GM20000 (cell line): ENCODE measurements around the gene APLNR.

Experiments used
- DNase-seq: peaks from one replicate; pipeline ENCODE4 v3.0.0; 2012; ENCODE audit warnings: low spot score
- TF ChIP-seq, protein P1 (sequence below): IDR thresholded peaks from 2 replicates; pipeline ENCODE4 v1.5.1; 2012; ENCODE audit warnings: mild to moderate bottlenecking, control low read depth; ENCODE audit errors: extremely low read depth, missing control alignments

The APLNR gene

DNA sequence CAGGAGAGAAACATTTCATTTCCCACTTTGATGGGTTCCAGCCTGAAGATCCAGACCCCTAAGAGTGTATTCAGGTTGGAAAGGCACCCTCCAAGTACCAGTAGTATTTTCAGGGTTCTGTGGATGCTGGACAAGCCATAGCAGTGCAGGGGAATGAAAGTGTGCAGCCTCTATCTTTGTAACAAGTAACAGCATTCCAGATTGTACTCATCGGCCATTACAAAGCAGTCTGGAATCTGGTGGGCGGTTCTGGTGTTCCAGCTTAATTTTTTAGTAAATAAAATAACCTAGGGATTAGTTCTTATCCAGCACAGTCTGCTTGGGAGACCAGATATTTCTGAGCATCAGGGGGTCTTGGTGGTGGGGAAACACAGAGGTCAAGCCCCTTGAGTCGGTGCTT is 22.6 kb downstream of the APLNR start:
- no peak for DNase-seq
- TF ChIP-seq, protein P1, sequence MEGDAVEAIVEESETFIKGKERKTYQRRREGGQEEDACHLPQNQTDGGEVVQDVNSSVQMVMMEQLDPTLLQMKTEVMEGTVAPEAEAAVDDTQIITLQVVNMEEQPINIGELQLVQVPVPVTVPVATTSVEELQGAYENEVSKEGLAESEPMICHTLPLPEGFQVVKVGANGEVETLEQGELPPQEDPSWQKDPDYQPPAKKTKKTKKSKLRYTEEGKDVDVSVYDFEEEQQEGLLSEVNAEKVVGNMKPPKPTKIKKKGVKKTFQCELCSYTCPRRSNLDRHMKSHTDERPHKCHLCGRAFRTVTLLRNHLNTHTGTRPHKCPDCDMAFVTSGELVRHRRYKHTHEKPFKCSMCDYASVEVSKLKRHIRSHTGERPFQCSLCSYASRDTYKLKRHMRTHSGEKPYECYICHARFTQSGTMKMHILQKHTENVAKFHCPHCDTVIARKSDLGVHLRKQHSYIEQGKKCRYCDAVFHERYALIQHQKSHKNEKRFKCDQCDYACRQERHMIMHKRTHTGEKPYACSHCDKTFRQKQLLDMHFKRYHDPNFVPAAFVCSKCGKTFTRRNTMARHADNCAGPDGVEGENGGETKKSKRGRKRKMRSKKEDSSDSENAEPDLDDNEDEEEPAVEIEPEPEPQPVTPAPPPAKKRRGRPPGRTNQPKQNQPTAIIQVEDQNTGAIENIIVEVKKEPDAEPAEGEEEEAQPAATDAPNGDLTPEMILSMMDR, result no peak

DNA sequence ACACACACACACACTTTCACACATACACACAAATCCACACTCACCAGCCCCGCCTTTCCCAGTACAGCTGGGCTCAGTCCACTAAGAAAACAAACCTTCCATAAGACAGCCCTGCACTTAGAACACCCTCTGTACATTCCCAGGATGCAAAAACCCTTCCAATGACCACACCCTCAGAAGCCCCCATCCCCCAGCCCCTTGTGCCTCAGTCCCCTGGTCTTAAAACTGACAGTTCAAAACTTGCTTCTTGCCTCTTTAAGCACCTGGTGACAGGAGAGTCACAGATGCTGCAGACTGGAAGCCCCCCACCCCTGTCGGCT is 23.0 kb downstream of the APLNR start:
- no peak for DNase-seq
- TF ChIP-seq, protein P1, result no peak

DNA sequence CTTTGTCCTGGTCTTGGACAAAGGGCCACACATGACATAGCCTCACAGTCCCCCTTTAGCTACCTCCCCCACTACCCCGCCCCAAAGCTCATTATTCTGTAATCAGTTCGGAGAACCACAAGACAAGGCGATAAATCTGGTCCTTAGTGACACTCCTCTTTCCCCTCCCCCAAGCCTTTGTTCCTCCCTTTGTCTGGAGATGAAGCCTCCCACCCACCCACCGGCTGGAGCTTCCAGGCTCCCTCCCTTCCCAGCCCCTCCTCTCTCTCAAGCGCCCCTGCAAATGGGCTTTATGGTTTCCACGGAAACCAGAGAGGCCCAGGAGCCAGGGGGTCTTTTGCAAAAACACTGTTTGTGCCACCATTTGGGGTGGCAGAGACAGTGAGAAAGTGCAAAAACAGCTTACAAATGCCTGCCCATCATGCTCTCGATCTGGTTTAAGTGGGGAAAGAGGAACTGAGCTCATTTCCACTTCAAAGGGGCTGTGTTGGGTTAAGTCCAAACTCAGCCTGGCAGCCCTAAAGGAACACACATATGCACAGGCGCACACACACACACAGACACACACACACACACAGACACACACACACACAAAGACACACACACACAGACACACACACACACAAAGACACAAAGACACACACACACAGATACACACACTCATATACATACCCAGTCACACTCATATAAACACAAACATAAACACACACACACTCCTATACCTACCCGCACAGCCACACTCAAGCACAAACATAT is 23.5 kb downstream of the APLNR start:
- DNase-seq, result no peak
- TF ChIP-seq, protein P1, result no peak

DNA sequence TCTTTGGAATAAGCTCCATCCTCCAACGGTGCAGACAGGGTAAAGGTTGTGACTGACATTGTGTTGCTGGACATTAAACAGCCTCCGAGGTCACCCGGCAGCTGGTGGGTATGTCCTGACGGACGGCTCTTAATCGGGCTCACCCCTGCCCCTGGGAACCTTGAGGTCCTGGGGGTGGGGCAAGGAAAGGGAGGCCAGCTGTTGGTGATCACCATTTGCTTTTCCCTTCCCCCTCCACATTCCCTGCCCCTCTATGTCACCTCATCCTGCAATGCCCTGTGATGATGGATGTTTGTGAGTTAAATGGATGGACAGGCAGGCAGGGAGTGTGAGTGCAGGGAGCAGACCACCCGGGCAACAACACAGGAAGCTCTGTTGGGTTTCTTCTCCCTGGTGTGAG is 26.3 kb downstream of the APLNR start:
- no peak for DNase-seq
- TF ChIP-seq, protein P1, result no peak

DNA sequence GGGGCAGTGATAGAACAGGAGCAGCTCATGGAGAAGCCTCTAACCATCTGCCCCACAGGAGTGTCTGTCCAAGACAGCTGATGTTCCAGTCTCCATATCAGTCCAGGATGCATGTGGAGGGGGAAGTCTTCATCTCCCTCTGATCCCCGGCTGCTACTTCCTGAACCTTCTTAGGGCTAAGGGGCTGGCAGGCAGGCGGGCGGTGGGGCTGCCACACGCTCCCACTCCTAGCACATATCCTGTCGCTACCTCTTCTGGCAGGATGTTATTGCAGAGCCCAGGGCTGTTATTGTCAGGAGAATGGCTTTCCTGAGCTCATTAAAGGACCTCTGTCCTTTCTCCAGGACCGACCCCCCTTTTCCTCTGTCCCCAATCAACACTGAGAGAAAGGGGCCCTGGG is 29.9 kb downstream of the APLNR start:
- TF ChIP-seq, protein P1, result no peak
- DNase-seq, result no peak

DNA sequence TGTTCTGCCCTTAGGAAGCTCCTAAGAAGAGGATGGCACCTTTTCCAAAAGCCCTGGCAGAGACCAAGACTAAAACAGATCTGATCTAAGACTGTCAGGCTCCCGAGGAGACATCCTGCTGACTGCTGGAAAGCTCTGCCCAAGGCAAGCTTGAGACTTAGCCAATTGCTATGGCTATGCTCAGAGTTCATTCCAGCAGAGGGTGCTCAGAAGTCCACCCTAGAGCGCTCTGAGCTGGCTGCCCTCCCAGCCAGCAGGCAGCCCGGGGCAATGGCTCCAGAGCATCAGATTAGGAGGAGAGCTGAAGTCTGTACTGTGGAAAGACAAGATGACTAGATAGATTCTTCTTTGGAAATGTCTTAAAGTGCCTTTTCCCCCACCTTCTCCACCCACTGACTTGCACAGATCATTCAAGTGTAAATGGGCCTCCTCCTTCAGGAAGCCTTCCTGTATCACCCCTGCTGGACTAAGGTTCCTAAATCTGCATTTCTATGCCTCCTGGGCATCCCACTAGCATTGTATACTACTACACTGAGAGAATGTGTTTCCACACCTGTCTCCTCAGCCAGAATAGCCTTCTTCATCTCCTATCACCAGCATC is 31.9 kb downstream of the APLNR start:
- TF ChIP-seq, protein P1, result no peak
- no peak for DNase-seq

DNA sequence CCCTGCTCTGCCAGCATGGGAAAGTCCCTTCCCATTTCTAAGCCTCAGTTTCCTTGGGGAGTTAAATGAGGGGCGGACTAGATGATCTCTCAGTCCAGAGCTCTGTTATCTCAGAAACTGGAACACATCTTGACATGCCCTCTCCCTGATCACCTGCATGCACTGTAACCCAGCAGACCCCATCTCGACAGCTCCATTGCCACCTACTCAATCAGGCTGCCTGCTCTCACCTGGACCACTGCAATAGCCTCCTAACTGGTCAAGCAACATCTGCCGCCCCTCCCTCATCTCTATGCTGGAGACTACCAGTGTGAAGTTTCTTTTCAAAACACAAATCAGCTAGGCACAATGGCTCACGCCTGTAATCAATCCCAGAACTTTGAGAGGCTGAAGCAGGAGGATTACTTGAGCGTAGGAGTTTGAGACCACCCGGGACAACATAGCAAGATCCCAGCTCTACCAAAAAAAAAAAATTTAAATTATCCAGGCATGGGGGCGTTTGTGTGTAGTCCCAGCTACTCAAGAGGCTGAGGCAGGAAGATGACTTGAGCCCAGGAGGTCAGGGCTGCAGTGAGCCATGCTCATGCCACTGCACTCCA is 33.1 kb downstream of the APLNR start:
- TF ChIP-seq, protein P1, result no peak
- DNase-seq, result no peak
